CD4-positive, alpha-beta T cell treated with Interleukin-17A for 4 hours (primary cell): ENCODE results near the gene MEFV.

Experiments
- DNase-seq: peaks from one replicate; pipeline ENCODE4 v3.0.0-alpha.2; 2020; ENCODE audit warnings: mixed read lengths

The MEFV gene

DNA sequence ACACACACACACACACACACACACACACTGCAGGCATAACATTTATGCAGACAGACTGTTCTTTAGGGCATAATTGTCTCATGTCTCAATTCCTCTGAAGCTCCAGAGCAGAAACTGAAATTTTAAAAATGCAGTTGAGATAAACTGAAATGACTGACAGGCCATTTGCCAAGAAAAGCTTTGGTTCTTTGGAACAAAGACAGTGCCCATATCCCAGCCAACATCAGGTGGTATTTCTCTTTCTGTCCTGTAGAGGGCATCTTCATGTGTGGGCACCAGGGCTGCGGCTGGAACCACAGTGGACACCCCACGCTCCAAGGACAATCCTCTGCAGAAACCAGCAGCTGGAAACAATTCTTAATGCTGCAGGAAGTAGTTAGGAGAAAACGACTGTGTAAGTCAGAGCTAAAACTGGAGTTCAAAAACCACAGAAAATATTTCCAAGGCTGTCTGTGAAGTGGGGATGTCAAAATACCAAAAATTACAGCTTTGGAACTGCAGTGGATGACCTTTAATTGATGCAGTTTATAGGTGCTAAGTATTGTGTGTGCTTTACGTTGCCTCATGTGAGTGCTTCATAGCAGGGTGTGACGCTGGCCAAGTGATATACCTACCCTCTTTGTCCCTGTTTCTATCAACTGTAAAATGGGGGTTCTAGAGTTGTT is 10.6 kb upstream of the MEFV start:
- no peak for DNase-seq

DNA sequence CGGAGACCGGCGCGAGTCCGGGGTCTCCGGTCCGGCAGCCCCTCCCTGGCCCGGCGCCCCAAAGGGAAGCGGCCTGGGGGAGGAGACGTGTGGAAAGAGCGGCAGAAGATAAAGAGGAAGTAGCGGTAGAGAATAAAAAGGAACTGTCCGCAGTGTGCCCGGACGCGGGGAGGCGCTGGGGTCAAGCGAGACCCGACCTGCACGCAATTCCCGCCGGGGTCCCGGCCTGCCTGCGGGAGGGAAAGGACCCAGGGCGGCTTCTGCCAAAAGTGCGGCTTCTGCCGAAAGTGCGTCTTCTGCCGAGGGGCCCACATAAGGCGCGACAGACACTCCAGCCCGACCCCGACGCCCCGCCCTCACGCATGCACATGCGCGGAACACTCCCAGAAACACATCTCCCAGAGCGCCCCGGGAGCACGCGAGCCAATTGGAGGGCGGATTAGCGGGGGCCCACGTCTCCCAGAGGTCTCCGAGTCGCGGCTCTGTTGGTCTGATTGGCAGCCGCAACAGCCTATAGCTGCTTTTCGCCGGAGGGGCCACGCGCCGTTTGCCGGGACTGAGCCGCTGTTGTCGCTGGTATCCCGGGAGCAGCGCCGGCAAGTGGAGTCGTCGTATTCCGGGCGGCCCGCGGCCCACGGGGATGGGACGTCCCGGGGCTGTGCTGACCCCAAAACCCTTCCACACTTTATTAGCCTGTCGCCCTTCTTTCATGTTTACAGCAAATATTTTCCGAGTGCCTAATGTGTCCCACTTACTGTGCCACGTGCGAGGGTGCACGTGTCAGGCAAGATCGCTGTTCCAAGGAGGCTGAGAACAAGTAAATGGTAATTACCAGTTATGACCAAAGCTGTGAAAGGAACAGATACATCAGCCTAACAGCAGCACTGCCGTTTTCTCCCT is 8.0 kb upstream of the MEFV start:
- DNase-seq = peak; percentile 97

DNA sequence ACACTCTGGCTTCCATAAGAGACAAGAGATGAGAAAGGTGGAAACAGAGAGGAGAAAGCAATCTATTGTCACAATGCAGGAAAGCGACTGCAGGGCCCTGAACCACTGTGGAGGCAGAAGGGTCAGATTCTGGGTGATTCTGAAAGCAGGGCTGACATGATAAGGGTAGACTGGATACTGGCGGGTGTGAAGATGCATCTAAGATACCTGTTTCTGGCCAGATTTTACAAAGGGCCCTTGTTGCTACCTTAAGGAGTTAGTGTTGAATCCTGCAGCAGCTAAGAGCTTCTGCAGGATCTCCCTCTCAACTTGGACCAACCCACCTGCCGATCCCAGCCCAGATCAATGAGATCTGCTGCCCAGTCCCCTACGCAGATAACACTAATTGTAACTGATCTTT is 6.1 kb upstream of the MEFV start:
- DNase-seq = no peak

GRCh38 chr16:3259836-3260235 is 3.4 kb upstream of the MEFV start:
- no peak for DNase-seq

- DNase-seq = no peak
Observed at GRCh38 chr16:3256866-3257465, 533 bp upstream of the MEFV start.

DNA sequence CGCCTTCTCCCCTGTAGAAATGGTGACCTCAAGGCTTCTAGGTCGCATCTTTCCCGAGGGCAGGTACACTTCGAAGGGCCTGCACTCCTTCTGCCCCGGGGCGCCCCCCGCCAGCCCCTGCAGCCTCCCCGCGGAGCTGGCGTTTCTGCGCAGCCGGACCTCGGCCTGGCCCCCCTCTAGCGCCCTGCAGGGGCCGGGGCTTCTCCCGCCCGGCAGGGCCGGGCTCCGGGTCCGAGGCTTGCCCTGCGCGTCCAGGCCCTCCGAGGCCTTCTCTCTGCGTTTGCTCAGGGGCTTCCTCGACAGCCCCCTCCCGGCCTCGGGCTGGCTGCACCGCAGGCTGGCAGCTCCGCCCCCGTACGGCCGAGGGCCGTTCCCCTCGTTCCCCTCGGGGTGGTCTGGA is 2.1 kb downstream of the MEFV start:
- no peak for DNase-seq

- DNase-seq = no peak
Observed at GRCh38 chr16:3252967-3253366, 3.5 kb downstream of the MEFV start.

DNA sequence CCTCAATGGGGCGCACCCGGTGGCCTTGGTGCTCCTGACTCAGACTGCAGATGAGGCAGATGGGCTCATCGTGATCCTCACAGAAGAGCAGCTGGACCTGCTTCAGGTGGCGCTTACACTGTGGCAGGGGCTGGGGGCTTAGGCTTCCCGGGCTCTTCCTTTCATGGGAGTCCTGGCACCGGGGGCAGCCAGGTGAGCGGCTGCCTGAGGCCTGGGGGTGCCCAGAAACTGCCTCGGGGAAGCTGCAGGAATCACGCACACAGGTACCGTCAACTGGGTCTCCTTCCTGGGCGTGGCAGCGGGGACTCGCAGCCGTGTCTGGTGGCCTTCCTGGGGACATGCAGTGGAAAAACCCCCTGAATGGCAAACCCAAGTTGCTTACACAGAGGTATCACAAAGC is 7.0 kb downstream of the MEFV start:
- no peak for DNase-seq

- DNase-seq = no peak
Observed at GRCh38 chr16:3249020-3249419, 7.4 kb downstream of the MEFV start.

GRCh38 chr16:3248596-3248995 is 7.8 kb downstream of the MEFV start:
- no peak for DNase-seq

DNA sequence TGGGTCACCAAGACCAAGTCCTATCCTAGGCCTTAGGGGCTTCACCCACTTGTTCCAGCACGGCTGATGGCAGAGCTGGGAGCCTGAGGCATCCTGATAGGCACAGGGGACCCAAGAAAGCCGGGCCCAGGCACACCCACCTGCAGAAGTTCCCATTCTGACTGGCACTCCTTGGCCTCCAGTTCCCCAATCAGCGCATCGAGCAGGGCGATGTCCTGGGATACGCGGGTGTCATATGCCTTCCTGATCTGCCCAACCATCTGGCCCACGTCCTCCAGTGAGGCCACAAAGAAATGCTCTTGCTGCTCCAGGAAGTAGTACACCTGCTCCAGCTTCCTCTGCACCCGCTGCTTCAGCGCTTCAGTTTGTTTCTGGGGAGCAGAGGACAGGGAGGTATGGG is 9.6 kb downstream of the MEFV start:
- no peak for DNase-seq

DNA sequence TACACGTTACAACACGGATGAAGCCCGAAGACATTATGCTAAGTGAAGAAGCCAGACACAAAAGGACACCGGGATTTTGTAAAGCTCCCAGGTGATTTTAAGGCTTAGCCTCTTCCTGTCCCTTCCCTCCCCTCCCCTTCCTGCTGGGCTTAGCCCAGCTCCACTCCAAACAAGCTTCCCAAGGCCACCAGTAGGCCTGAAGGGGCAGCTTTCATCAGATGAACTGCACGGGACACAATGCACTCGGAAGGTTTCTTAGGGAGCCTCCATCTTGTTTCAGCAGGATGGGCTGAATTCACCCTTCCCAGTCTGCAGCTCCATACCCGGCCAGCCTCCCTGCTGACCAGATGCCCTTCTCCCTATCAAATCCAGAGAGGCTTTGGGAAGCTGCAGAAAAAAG is 10.4 kb downstream of the MEFV start:
- DNase-seq = no peak

GRCh38 chr16:3243882-3244281 is 12.6 kb downstream of the MEFV start:
- DNase-seq = no peak

- no peak for DNase-seq
Observed at GRCh38 chr16:3242709-3243108, 13.7 kb downstream of the MEFV start.

DNA sequence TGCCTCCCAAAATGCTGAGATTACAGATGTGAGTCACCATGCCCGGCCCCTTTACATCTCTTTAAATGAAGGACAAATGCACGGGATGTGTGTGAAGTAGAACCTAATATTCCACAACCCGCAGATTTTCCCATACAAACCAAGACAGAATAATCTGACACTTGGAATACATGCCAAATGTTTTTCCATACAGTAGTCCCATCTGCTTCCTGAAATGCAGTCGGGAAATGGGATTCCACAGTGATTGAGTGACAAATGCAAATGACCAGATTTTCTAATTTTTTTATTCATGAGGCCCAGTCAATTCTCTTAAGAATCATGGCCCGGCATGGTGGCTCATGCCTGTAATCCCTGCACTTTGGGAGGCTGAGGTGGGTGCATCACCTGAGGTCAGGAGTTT is 14.7 kb downstream of the MEFV start:
- no peak for DNase-seq

GRCh38 chr16:3235856-3236669 is 20.4 kb downstream of the MEFV start:
- DNase-seq = peak; percentile 36

DNA sequence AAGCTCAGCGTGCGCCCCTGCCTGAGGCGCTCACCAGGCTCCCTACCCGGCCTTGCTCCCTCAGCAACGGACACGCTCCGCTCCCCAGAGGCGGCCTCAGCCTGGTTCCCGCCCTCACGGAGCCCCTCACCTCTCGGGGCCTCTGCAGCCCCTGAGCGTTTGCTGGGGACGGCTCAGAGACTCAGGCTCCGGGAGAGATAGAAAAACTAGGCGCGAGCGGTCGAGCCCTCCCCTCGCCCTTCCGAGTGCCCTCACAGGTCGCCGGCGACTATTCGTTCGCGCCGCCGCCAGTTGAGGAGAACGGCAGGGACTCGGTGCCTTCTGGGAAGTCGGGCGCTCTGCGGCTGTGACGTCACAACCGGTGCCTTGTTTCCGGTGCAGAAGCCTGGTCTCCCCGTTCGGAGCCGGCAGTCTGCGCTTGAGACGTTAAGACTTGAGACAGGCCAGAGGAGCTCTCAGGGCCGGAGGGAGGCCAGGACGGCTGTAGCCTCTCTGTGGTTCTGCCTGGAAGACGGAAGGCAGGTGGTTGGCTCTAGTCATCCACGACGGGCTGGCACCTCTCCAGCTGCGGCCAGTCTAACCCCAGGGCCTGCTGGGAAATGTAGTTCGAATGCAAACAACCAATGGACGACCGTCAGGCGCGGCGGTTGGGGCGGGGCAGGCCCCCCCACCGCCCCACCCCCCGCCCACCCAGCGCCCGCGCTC is 21.4 kb downstream of the MEFV start, which contains the start of gene ZNF200:
Gene ZNF200, minus strand, starts transcription at position 302 of the 705 bp plus-strand sequence. CDS start 1,403 bp downstream, outside the sequence.
- peak; percentile 94 for DNase-seq

GRCh38 chr16:3234543-3234856 is 21.9 kb downstream of the MEFV start:
- DNase-seq = no peak

DNA sequence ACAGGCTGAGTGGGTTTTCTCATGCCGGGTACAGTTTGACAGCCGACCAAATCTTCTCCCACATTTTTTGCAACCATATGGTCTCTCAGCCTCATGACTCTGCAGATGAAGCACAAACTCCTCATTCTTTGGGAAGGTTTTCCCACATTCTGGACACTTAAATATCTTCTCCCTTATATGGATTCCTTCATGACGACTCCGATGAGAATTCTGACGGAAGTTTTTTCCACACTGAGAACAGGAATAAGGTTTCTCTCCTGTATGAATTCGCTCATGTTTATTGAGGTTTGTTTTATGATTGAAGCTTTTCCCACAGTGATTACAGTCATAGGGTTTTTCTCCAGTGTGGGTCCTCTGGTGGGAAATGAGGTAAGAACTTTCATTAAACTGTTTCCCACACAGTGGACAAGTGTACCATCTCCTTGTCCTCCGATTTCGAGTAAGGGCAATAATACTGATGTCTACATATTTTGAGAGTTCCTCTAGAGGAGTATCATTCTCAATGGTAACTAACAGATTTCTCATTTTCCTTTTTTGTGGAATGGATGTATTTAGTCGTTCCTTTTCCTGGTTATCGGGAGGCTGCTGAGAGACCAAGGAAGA is 32.4 kb downstream of the MEFV start:
- DNase-seq = no peak

- no peak for DNase-seq
Observed at GRCh38 chr16:3220839-3221238, 35.6 kb downstream of the MEFV start.

DNA sequence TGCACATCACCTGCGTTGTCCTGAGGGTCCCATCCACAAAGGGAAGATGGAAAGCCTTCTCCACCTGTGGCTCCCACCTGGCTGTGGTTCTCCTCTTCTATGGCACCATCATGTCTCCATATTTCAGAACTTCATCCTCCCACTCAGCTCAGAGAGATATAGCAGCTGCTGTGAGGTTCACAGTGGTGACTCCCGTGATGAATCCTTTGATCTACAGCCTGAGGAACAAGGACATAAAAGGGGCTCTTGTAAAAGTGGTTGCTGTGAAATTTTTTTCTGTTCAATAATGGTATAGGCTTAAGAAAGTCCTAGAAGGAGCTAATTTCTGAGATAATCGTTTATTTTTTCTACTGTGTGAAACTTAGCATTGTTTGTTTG is 40.2 kb downstream of the MEFV start:
- DNase-seq = peak; percentile 25
